GM12878 (cell line): ENCODE measurements around the gene ADAM19. TPM values are rescaled to one million over a fixed set of nuclear protein-coding genes. Genes with fewer than 3 reads are reported as not detected.

ENCODE experiments used
- ATAC-seq: fragments of 200-7000 bp; cut with Tn5 transposase; 3 replicates; pipeline ENCODE4 v1.9.1; 2020; ENCODE audit warnings: mild to moderate bottlenecking, moderate library complexity
- BruUV-seq: library from RNA; stranded (reverse); fragments of 400-500 nt; replicated peaks from 2 replicates; lab custom pipeline; 2021; lab: Mats Ljungman, UMichigan
- CTCF ChIA-PET: fragments of 300-600 bp; sonication (Branson Sonifier 250); formaldehyde crosslinking; extraction: SDS; loops from one replicate; lab custom pipeline; 2021; ENCODE audit warnings: inconsistent platforms; lab: Yijun Ruan, JAX
- POLR2A ChIA-PET: fragments of 350-600 bp; formaldehyde crosslinking; extraction: SDS; loops from one replicate; lab custom pipeline; 2021; ENCODE audit warnings: inconsistent platforms; lab: Charles Lee
- RAD21 ChIA-PET: fragments of 300-600 bp; sonication (Branson Sonifier 250); formaldehyde crosslinking; loops from one replicate; lab custom pipeline; 2023; ENCODE audit warnings: antibody characterized with exemption; ENCODE audit not compliant: unreplicated experiment; lab: Charles Lee
- SMC1A ChIA-PET: fragments of 300-600 bp; sonication (Branson Sonifier 250); formaldehyde crosslinking; loops from one replicate; lab custom pipeline; 2023; ENCODE audit not compliant: unreplicated experiment, uncharacterized antibody; lab: Charles Lee
- DNase-seq: peaks from one replicate; pipeline ENCODE4 v3.0.0-alpha.2; 2011; ENCODE audit warnings: low read depth, low spot score
- FAIRE-seq: peaks from 3 replicates; lab custom pipeline; 2011; peaks lifted over from hg19 to GRCh38; lab: Jason Lieb, UNC
- H2AFZ ChIP-seq: 2 replicates; pipeline ENCODE4 v1.6.0; 2011; ENCODE audit warnings: low read depth, low read length, control low read depth; ENCODE audit not compliant: control insufficient read depth
- H3K27ac ChIP-seq: 2 replicates; pipeline ENCODE4 v1.5.1; 2011; ENCODE audit warnings: control low read depth; ENCODE audit not compliant: control insufficient read depth, insufficient read depth
- H3K27me3 ChIP-seq, 2 experiments: replicated peaks in 1 of 2; 2 replicates each; pipeline versions ENCODE4 v1.6.0 to v1.6.1; 2011; ENCODE audit warnings: low read length in 1 of 2; ENCODE audit not compliant: control insufficient read depth in 2 of 2, insufficient read depth in 2 of 2
- H3K36me3 ChIP-seq, 2 experiments: 2 replicates each; pipeline ENCODE4 v1.5.1; 2011; ENCODE audit warnings: low read length in 1 of 2; ENCODE audit not compliant: control insufficient read depth in 2 of 2, insufficient read depth in 2 of 2
- H3K4me1 ChIP-seq: 2 replicates; pipeline ENCODE4 v1.6.1; 2011; ENCODE audit warnings: mild to moderate bottlenecking, low read length, moderate library complexity, mixed read lengths; ENCODE audit not compliant: control insufficient read depth, insufficient read depth
- H3K4me2 ChIP-seq: 2 replicates; pipeline ENCODE4 v1.6.0; 2011; ENCODE audit warnings: control low read depth; ENCODE audit not compliant: control insufficient read depth, insufficient read depth
- H3K4me3 ChIP-seq: fragments of 200-600 bp; sonication (generic); 2 replicates; pipeline ENCODE4 v1.5.1; 2016
- H3K79me2 ChIP-seq: 2 replicates; pipeline ENCODE4 v1.6.0; 2011; ENCODE audit warnings: low read length; ENCODE audit not compliant: control insufficient read depth, insufficient read depth
- H3K9ac ChIP-seq: 2 replicates; pipeline ENCODE4 v1.8.0; 2011; ENCODE audit warnings: low read length, control low read depth, mixed read lengths; ENCODE audit not compliant: control insufficient read depth, insufficient read depth
- H3K9me3 ChIP-seq: replicated peaks from 3 replicates; pipeline ENCODE4 v1.5.1; 2011; ENCODE audit warnings: mild to moderate bottlenecking, low read length; ENCODE audit not compliant: control insufficient read depth, insufficient read depth
- H4K20me1 ChIP-seq: 2 replicates; pipeline ENCODE4 v1.6.0; 2011; ENCODE audit not compliant: control insufficient read depth, insufficient read depth
- E2F8 ChIP-seq: fragments of 450-650 bp; IDR thresholded peaks from 2 replicates; pipeline ENCODE4 v1.6.1; 2018; ENCODE audit warnings: mild to moderate bottlenecking, low read depth, moderate library complexity; ENCODE audit not compliant: partially characterized antibody
- HDAC2 ChIP-seq: fragments of 200-600 bp; sonication (generic); IDR thresholded peaks from 2 replicates; pipeline ENCODE4 v1.6.1; 2017
- HSF1 ChIP-seq: fragments of 150-350 bp; IDR thresholded peaks from 2 replicates; pipeline ENCODE4 v1.6.1; 2014; ENCODE audit warnings: mild to moderate bottlenecking, low read depth, low read length
- MYC ChIP-seq: IDR thresholded peaks from 2 replicates; pipeline ENCODE4 v1.6.1; 2011; ENCODE audit warnings: mild to moderate bottlenecking, low read length, moderate library complexity, inconsistent platforms; ENCODE audit not compliant: insufficient read depth, insufficient replicate concordance, insufficient read length, severe bottlenecking
- PBX3 ChIP-seq: IDR thresholded peaks from 2 replicates; pipeline ENCODE4 v1.6.1; 2011; ENCODE audit warnings: mild to moderate bottlenecking, low read depth, low read length, moderate library complexity; ENCODE audit not compliant: insufficient replicate concordance
- POLR2AphosphoS5 ChIP-seq: IDR thresholded peaks from 2 replicates; pipeline ENCODE4 v1.6.1; 2011; ENCODE audit warnings: mild to moderate bottlenecking, low read length, inconsistent platforms
- RAD21 ChIP-seq: IDR thresholded peaks from 2 replicates; pipeline ENCODE4 v1.6.1; 2011; ENCODE audit warnings: mild to moderate bottlenecking, low read depth, low read length, moderate library complexity; ENCODE audit not compliant: insufficient read depth
- RELB ChIP-seq: fragments of 450-650 bp; IDR thresholded peaks from 2 replicates; pipeline ENCODE4 v1.6.1; 2017; ENCODE audit warnings: low read depth, mild to moderate bottlenecking, moderate library complexity
- SMAD1 ChIP-seq: fragments of 450-650 bp; IDR thresholded peaks from 2 replicates; pipeline ENCODE4 v1.6.1; 2018; ENCODE audit warnings: mild to moderate bottlenecking, low read depth; ENCODE audit not compliant: partially characterized antibody
- STAT1 ChIP-seq: fragments of 450-650 bp; conservative IDR thresholded peaks from 2 replicates; pipeline ENCODE4 v1.6.1; 2014; ENCODE audit warnings: antibody characterized with exemption, mild to moderate bottlenecking
- STAT3 ChIP-seq: IDR thresholded peaks from 2 replicates; pipeline ENCODE4 v1.6.1; 2011; ENCODE audit warnings: low read depth, low read length, improper control_type of control experiment
- ZSCAN29 ChIP-seq: fragments of 450-650 bp; IDR thresholded peaks from 2 replicates; pipeline ENCODE4 v1.6.1; 2017; ENCODE audit warnings: mild to moderate bottlenecking, moderate library complexity
- WGBS: methylation state at CpG from one replicate; pipeline ENCODE4 v1.1.6; 2016; ENCODE audit warnings: low lambda C conversion rate; ENCODE audit not compliant: insufficient replicate concordance, insufficient coverage; ENCODE audit errors: missing lambda C conversion rate; 5-methylcytosine and 5-hydroxymethylcytosine counted together
- in situ Hi-C: fragments of 300-500 bp; cut with MboI; formaldehyde crosslinking; loops from 9 replicates; pipeline ENCODE4 v1.14.3; 2018; ENCODE audit warnings: mixed read lengths
- intact Hi-C: fragments of 100-400 bp; cut with micrococcal nuclease; formaldehyde crosslinking; loops from one replicate; pipeline ENCODE4 v1.14.2; 2022; ENCODE audit not compliant: unreplicated experiment
- polyA plus RNA-seq, 11 experiments: library from polyadenylated mRNA; depleted of rRNA in 4 of 11; unstranded in 6 of 11; stranded (reverse) in 5 of 11; fragments of >200 nt; fragmentation: Nextera tagmentation in 4 of 11; fragmentation: Illumina TruSeq in 1 of 11; extraction: Ambion mirVana in 4 of 11; extraction: Trizol in 1 of 11; gene quantifications; 1 replicate in 1 of 11; 2 replicates in 10 of 11; pipeline versions ENCODE4 v1.2.1 to v1.2.3, GENCODE V29; 2011 to 2016; ENCODE audit warnings: inconsistent platforms in 2 of 11, missing spikeins in 2 of 11, low read depth in 1 of 11
- total RNA-seq, 4 experiments: library from RNA; depleted of rRNA in 3 of 4; stranded (reverse); fragments of >200 nt in 3 of 4; fragmentation: Illumina TruSeq in 1 of 4; extraction: Trizol in 1 of 4; gene quantifications; 2 replicates each; pipeline versions ENCODE4 v1.2.1 to v1.2.3, GENCODE V29; 2013 to 2021

The ADAM19 gene
- total and polyA plus RNA-seq, 10 of the 15 experiments (the other 5 are each of a cell fraction or from before 2014, with no cell fraction given): 16.0 to 92.8 (median 44.7) TPM

- TF ChIP-seq STAT3 (no peak), PBX3 (no peak), ZSCAN29 (no peak), MYC (no peak), STAT1 (no peak)
These were observed 63.6 kb downstream of the ADAM19 start (continued) for GRCh38 chr5:157511651-157512644.

- H3K4me3 ChIP-seq: no peak overlapping the region
- SMC1A ChIA-PET: interaction anchor here (1.7 to 2.5 kb wide), 2 partner anchors 8 to 9 kb away, joined by 5 to 16 read pairs; no protein-coding TSS in a partner anchor
- no peaks in the 10 kb centered on the region for H3K9me3 ChIP-seq
- H3K79me2 ChIP-seq: no peaks in the 10 kb centered on the region
- 84% methylated on average over 5 of the region's 5 CpGs for WGBS
- RAD21 ChIA-PET: no interaction called here
- no peak overlapping the region for H3K9ac ChIP-seq
- H3K4me2 ChIP-seq: no peak overlapping the region
- in situ Hi-C loops: no loop called here
- H4K20me1 ChIP-seq: no peaks in the 10 kb centered on the region
- H3K27me3 ChIP-seq: no peaks in the 10 kb centered on the region
- peaks cover 5 to 22% of the 10 kb centered on the region in 2 experiments for H3K36me3 ChIP-seq
- no peak for ATAC-seq
- POLR2A ChIA-PET: interaction anchor here (1.4 kb wide), 1 partner anchor 12 kb away, joined by 4 read pairs; no protein-coding TSS in a partner anchor
- no peak for TF ChIP-seq SMAD1
- no peak for TF ChIP-seq RELB
- no peak for TF ChIP-seq E2F8
- no peak for TF ChIP-seq HSF1
- no peak for TF ChIP-seq STAT3
- TF ChIP-seq RAD21: no peak
- no peak for TF ChIP-seq POLR2AphosphoS5
- TF ChIP-seq HDAC2: no peak
- intact Hi-C loops: no loop called here
- no TSS peak for BruUV-seq
- no peak for DNase-seq
- peaks cover 16% of the 10 kb centered on the region for H3K4me1 ChIP-seq
- FAIRE-seq: no peak
- no peak overlapping the region for H3K27ac ChIP-seq
- no peak overlapping the region for H2AFZ ChIP-seq
- CTCF ChIA-PET: interaction anchor here (0.7 to 2.7 kb wide), 2 partner anchors 39 to 41 kb away, joined by 3 to 7 read pairs; no protein-coding TSS in a partner anchor
These were observed 64.9 kb downstream of the ADAM19 start for GRCh38 chr5:157510682-157511081.
